ENCODE measurements around the gene DIP2C.

DNA sequence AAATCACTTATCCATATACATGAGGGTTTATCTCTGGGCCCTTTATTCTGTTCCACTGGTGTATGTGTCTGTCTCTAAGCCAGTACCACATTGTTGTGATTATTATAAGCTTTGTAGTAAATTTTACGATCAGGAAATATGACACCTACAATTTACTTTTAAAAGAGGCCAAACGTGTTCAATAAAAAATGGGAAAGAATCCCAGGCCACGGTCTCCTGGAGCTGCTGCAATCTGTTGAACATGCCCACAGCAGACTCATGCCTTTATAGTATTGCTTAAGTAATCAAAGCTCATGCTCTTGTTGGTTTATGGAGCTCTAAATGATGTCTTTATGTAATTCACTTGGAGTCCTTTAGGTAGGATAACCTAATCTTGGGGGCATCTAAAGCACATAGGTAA is 281.2 kb downstream of the DIP2C start:
- TF ChIP-seq, protein P1, sequence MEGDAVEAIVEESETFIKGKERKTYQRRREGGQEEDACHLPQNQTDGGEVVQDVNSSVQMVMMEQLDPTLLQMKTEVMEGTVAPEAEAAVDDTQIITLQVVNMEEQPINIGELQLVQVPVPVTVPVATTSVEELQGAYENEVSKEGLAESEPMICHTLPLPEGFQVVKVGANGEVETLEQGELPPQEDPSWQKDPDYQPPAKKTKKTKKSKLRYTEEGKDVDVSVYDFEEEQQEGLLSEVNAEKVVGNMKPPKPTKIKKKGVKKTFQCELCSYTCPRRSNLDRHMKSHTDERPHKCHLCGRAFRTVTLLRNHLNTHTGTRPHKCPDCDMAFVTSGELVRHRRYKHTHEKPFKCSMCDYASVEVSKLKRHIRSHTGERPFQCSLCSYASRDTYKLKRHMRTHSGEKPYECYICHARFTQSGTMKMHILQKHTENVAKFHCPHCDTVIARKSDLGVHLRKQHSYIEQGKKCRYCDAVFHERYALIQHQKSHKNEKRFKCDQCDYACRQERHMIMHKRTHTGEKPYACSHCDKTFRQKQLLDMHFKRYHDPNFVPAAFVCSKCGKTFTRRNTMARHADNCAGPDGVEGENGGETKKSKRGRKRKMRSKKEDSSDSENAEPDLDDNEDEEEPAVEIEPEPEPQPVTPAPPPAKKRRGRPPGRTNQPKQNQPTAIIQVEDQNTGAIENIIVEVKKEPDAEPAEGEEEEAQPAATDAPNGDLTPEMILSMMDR (IDR thresholded peaks at IDR 0.05) = no peak
- no peak for TF ChIP-seq POLR2A (IDR thresholded peaks at IDR 0.05)
